Measurements from ENCODE around the gene LRRC14B. TPM values are rescaled to one million over a fixed set of nuclear protein-coding genes. Genes with fewer than 3 reads are reported as not detected.

LRRC14B gene
- total RNA-seq, 1 donor from 2014 or later = not detected

- Histone ChIP-seq H3K4me3 (ENCODE audit: insufficient read depth, low read depth, low read length) (no peak overlapping the region), H3K27ac (ENCODE audit: low read depth, low read length) (no peak overlapping the region), H2AFZ (ENCODE audit: low read depth, low read length) (no peak overlapping the region), H3K9ac (ENCODE audit: low read length) (no peak overlapping the region), H3K4me1 (ENCODE audit: insufficient read depth, low read length) (peaks cover 35% of the 10 kb centered on the region), H3K9me3 (ENCODE audit: insufficient read depth, low read depth, low read length) (no peaks in the 10 kb centered on the region), H3K4me2 (ENCODE audit: low read length) (no peak overlapping the region), H3K79me2 (ENCODE audit: insufficient read depth, low read length) (no peaks in the 10 kb centered on the region), H3K27me3 (ENCODE audit: insufficient read depth, low read length) (no peaks in the 10 kb centered on the region), H4K20me1 (ENCODE audit: insufficient read depth, low read length) (no peaks in the 10 kb centered on the region), H3K36me3 (ENCODE audit: insufficient read depth, low read length) (no peaks in the 10 kb centered on the region)
- TF ChIP-seq EZH2 (IDR thresholded peaks at IDR 0.05; ENCODE audit: insufficient read depth, low read length) = no peak
- TF ChIP-seq, protein P1, sequence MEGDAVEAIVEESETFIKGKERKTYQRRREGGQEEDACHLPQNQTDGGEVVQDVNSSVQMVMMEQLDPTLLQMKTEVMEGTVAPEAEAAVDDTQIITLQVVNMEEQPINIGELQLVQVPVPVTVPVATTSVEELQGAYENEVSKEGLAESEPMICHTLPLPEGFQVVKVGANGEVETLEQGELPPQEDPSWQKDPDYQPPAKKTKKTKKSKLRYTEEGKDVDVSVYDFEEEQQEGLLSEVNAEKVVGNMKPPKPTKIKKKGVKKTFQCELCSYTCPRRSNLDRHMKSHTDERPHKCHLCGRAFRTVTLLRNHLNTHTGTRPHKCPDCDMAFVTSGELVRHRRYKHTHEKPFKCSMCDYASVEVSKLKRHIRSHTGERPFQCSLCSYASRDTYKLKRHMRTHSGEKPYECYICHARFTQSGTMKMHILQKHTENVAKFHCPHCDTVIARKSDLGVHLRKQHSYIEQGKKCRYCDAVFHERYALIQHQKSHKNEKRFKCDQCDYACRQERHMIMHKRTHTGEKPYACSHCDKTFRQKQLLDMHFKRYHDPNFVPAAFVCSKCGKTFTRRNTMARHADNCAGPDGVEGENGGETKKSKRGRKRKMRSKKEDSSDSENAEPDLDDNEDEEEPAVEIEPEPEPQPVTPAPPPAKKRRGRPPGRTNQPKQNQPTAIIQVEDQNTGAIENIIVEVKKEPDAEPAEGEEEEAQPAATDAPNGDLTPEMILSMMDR (IDR thresholded peaks at IDR 0.05; ENCODE audit: insufficient read depth, low read depth, low read length) = no peak
- Mint-ChIP-seq H3K4me1 (ENCODE audit: low read depth, unreplicated experiment) (peaks cover 17% of the 10 kb centered on the region), H3K36me3 (ENCODE audit: low read depth, unreplicated experiment) (peaks cover 2% of the 10 kb centered on the region), H3K27me3 (ENCODE audit: low read depth, unreplicated experiment) (peaks cover 16% of the 10 kb centered on the region), H3K4me3 (ENCODE audit: unreplicated experiment) (no peak overlapping the region), H3K27ac (ENCODE audit: unreplicated experiment) (no peak overlapping the region), H3K9me3 (ENCODE audit: unreplicated experiment) (peaks cover 5% of the 10 kb centered on the region)
- DNase-seq (ENCODE audit: low read depth) (no peak), FAIRE-seq (no peak)
These were observed 28.5 kb upstream of the LRRC14B start for GRCh38 chr5:162565-163337.

GRCh38 chr5:163338-163620 is 28.0 kb upstream of the LRRC14B start:
- Histone ChIP-seq H3K9me3 (ENCODE audit: insufficient read depth, low read depth, low read length) (no peaks in the 10 kb centered on the region), H3K9ac (ENCODE audit: low read length) (no peak overlapping the region), H3K4me1 (ENCODE audit: insufficient read depth, low read length) (peaks cover 40% of the 10 kb centered on the region), H2AFZ (ENCODE audit: low read depth, low read length) (no peak overlapping the region), H3K4me2 (ENCODE audit: low read length) (no peak overlapping the region), H3K4me3 (ENCODE audit: insufficient read depth, low read depth, low read length) (no peak overlapping the region), H3K27me3 (ENCODE audit: insufficient read depth, low read length) (no peaks in the 10 kb centered on the region), H3K27ac (ENCODE audit: low read depth, low read length) (no peak overlapping the region), H4K20me1 (ENCODE audit: insufficient read depth, low read length) (no peaks in the 10 kb centered on the region), H3K79me2 (ENCODE audit: insufficient read depth, low read length) (no peaks in the 10 kb centered on the region), H3K36me3 (ENCODE audit: insufficient read depth, low read length) (no peaks in the 10 kb centered on the region)
- DNase-seq (ENCODE audit: low read depth) = no peak
- Mint-ChIP-seq H3K4me3 (ENCODE audit: unreplicated experiment) (no peak overlapping the region), H3K36me3 (ENCODE audit: low read depth, unreplicated experiment) (peaks cover 2% of the 10 kb centered on the region), H3K4me1 (ENCODE audit: low read depth, unreplicated experiment) (peaks cover 18% of the 10 kb centered on the region), H3K27me3 (ENCODE audit: low read depth, unreplicated experiment) (peaks cover 16% of the 10 kb centered on the region), H3K27ac (ENCODE audit: unreplicated experiment) (no peak overlapping the region), H3K9me3 (ENCODE audit: unreplicated experiment) (peaks cover 5% of the 10 kb centered on the region)
- TF ChIP-seq EZH2 (IDR thresholded peaks at IDR 0.05; ENCODE audit: insufficient read depth, low read length) = no peak
- TF ChIP-seq, protein P1 (IDR thresholded peaks at IDR 0.05; ENCODE audit: insufficient read depth, low read depth, low read length) = no peak
- FAIRE-seq = no peak

GRCh38 chr5:163841-164240 is 27.5 kb upstream of the LRRC14B start:
- no peak overlapping the region for H2AFZ ChIP-seq (ENCODE audit: low read depth, low read length)
- H3K36me3 ChIP-seq (ENCODE audit: insufficient read depth, low read length) = no peaks in the 10 kb centered on the region
- FAIRE-seq (no peak), DNase-seq (ENCODE audit: low read depth) (no peak)
- no peaks in the 10 kb centered on the region for H3K27me3 ChIP-seq (ENCODE audit: insufficient read depth, low read length)
- no peak overlapping the region for H3K4me3 ChIP-seq (ENCODE audit: insufficient read depth, low read depth, low read length)
- peaks cover 5% of the 10 kb centered on the region for H3K9me3 Mint-ChIP-seq (ENCODE audit: unreplicated experiment)
- no peaks in the 10 kb centered on the region for H3K79me2 ChIP-seq (ENCODE audit: insufficient read depth, low read length)
- no peak overlapping the region for H3K27ac Mint-ChIP-seq (ENCODE audit: unreplicated experiment)
- no peak overlapping the region for H3K9ac ChIP-seq (ENCODE audit: low read length)
- peaks cover 35% of the 10 kb centered on the region for H3K4me1 ChIP-seq (ENCODE audit: insufficient read depth, low read length)
- H3K4me3 Mint-ChIP-seq (ENCODE audit: unreplicated experiment) = no peak overlapping the region
- H3K36me3 Mint-ChIP-seq (ENCODE audit: low read depth, unreplicated experiment) = peaks cover 2% of the 10 kb centered on the region
- H4K20me1 ChIP-seq (ENCODE audit: insufficient read depth, low read length) = no peaks in the 10 kb centered on the region
- no peak overlapping the region for H3K4me2 ChIP-seq (ENCODE audit: low read length)
- no peaks in the 10 kb centered on the region for H3K9me3 ChIP-seq (ENCODE audit: insufficient read depth, low read depth, low read length)
- H3K27me3 Mint-ChIP-seq (ENCODE audit: low read depth, unreplicated experiment) = peaks cover 16% of the 10 kb centered on the region
- H3K4me1 Mint-ChIP-seq (ENCODE audit: low read depth, unreplicated experiment) = peaks cover 23% of the 10 kb centered on the region
- TF ChIP-seq, protein P1 (IDR thresholded peaks at IDR 0.05; ENCODE audit: insufficient read depth, low read depth, low read length) = no peak
- no peak for TF ChIP-seq EZH2 (IDR thresholded peaks at IDR 0.05; ENCODE audit: insufficient read depth, low read length)
- H3K27ac ChIP-seq (ENCODE audit: low read depth, low read length) = no peak overlapping the region
